Stimulated activated CD8-positive, alpha-beta memory T cell treated with anti-CD3 and anti-CD28 coated beads, Interleukin-4, amount 100 ng/mL, for 48 hours (primary cell): ENCODE data around the gene CATSPERZ.

ENCODE experiments used
- DNase-seq: peaks from one replicate; pipeline ENCODE4 v3.0.0-alpha.2; 2020

The CATSPERZ gene

GRCh38 chr11:64299847-64300648 lies at the start of gene CATSPERZ:
TSS of gene CATSPERZ (plus strand) at chr11:64300358. CDS start at chr11:64300411, 53 bp downstream.
- DNase-seq = no peak

GRCh38 chr11:64250415-64251015 lies 49.6 kb upstream of the CATSPERZ start:
- DNase-seq = no peak

- DNase-seq = peak; percentile 78
These were observed 49.0 kb upstream of the CATSPERZ start, which contains the start of gene PLCB3 for GRCh38 chr11:64251016-64251752. TSS of gene PLCB3 (plus strand) at chr11:64251530. CDS start at chr11:64251650, 120 bp downstream.

GRCh38 chr11:64251753-64252002 lies 48.5 kb upstream of the CATSPERZ start:
- no peak for DNase-seq

GRCh38 chr11:64252003-64252872 lies 47.9 kb upstream of the CATSPERZ start:
- DNase-seq = peak; percentile 62

- no peak for DNase-seq
These were observed 47.1 kb upstream of the CATSPERZ start for GRCh38 chr11:64253043-64253442.

GRCh38 chr11:64253481-64253880 lies 46.7 kb upstream of the CATSPERZ start:
- DNase-seq = no peak

GRCh38 chr11:64254326-64254725 lies 45.8 kb upstream of the CATSPERZ start:
- DNase-seq = no peak

GRCh38 chr11:64255135-64256128 lies 44.7 kb upstream of the CATSPERZ start:
- no peak for DNase-seq

- no peak for DNase-seq
These were observed 43.9 kb upstream of the CATSPERZ start for GRCh38 chr11:64256300-64256699.

- DNase-seq = no peak
These were observed 41.8 kb upstream of the CATSPERZ start for GRCh38 chr11:64258356-64258755.

GRCh38 chr11:64258946-64259532 lies 41.1 kb upstream of the CATSPERZ start:
- no peak for DNase-seq

- no peak for DNase-seq
These were observed 40.6 kb upstream of the CATSPERZ start for GRCh38 chr11:64259533-64260067.

GRCh38 chr11:64260147-64260708 lies 39.9 kb upstream of the CATSPERZ start:
- DNase-seq = no peak

GRCh38 chr11:64261556-64262080 lies 38.5 kb upstream of the CATSPERZ start:
- no peak for DNase-seq

GRCh38 chr11:64262271-64263002 lies 37.7 kb upstream of the CATSPERZ start:
- DNase-seq = no peak

GRCh38 chr11:64263021-64263946 lies 36.9 kb upstream of the CATSPERZ start:
- no peak for DNase-seq

GRCh38 chr11:64263947-64264317 lies 36.2 kb upstream of the CATSPERZ start:
- DNase-seq = no peak
